Brain microvascular endothelial cell (primary cell): ENCODE data around the gene ANKRD12.
A peak's percentile ranks its signal among the peaks of the same experiment; 100 is the strongest.

ENCODE experiments used
- DNase-seq: peaks from one replicate; pipeline ENCODE4 v3.0.0-alpha.2; 2020
- H3K27ac ChIP-seq: fragments of 250-450 bp; sonication (Bioruptor Pico); 2 replicates; pipeline ENCODE4 v1.5.1; 2020; ENCODE audit warnings: mild to moderate bottlenecking, moderate library complexity
- H3K27me3 ChIP-seq: fragments of 250-450 bp; sonication (Bioruptor Pico); replicated peaks from 2 replicates; pipeline ENCODE4 v1.5.1; 2020; ENCODE audit warnings: mild to moderate bottlenecking
- H3K36me3 ChIP-seq: fragments of 250-450 bp; sonication (Bioruptor Pico); replicated peaks from 2 replicates; pipeline ENCODE4 v1.5.1; 2020; ENCODE audit warnings: mild to moderate bottlenecking
- H3K4me3 ChIP-seq: 2 replicates; pipeline ENCODE4 v1.5.1; 2011; ENCODE audit warnings: low read depth, mild to moderate bottlenecking, control low read depth, low read length, moderate library complexity
- CTCF ChIP-seq: IDR thresholded peaks from 2 replicates; pipeline ENCODE4 v1.5.1; 2011; ENCODE audit warnings: low read depth, mild to moderate bottlenecking, moderate library complexity, low read length, control low read depth, inconsistent platforms; ENCODE audit errors: missing control alignments
- in situ Hi-C: cut with HindIII; loops from 2 replicates; pipeline ENCODE4 v1.10.0; 2017; ENCODE audit warnings: low sequenced_read_pairs, low pct_ligation_motif_present

Gene ANKRD12

GRCh38 chr18:9333441-9334328 lies 197.1 kb downstream of the ANKRD12 start:
- no peaks in the 10 kb centered on the region for H3K27me3 ChIP-seq
- in situ Hi-C loops = no loop called here
- peak overlapping the region; percentile 68 for H3K4me3 ChIP-seq
- H3K36me3 ChIP-seq = peaks cover 6% of the 10 kb centered on the region
- TF ChIP-seq CTCF = no peak
- DNase-seq = no peak
- H3K27ac ChIP-seq = peak overlapping the region; percentile 64

GRCh38 chr18:9334329-9334972 lies 197.9 kb downstream of the ANKRD12 start, which contains the start of gene TWSG1:
TSS of gene TWSG1 (plus strand) at chr18:9334773. CDS start at chr18:9337230, 2,457 bp downstream.
- Histone ChIP-seq H3K27ac (peak within 1 kb of the TSS; percentile 74), H3K36me3 (peaks cover 8% of the 10 kb centered on the region), H3K27me3 (no peaks in the 10 kb centered on the region), H3K4me3 (peak within 1 kb of the TSS; percentile 73)
- peak; percentile 89 for DNase-seq
- peak; percentile 53 for TF ChIP-seq CTCF
- in situ Hi-C loops = no loop called here

- Histone ChIP-seq H3K36me3 (peaks cover 10% of the 10 kb centered on the region), H3K27me3 (no peaks in the 10 kb centered on the region), H3K4me3 (peak overlapping the region; percentile 73), H3K27ac (peak overlapping the region; percentile 74)
- no peak for TF ChIP-seq CTCF
- DNase-seq = peak; percentile 29
- in situ Hi-C loops = no loop called here
Measured at GRCh38 chr18:9334973-9335696, 198.6 kb downstream of the ANKRD12 start.
